GM12892 (cell line): ENCODE data around the gene EMILIN2.

Experiments used
- POLR2A ChIP-seq: IDR thresholded peaks from 2 replicates; pipeline ENCODE4 v1.6.1; 2011; ENCODE audit warnings: low read depth, low read length, control low read depth
- POLR2AphosphoS5 ChIP-seq: IDR thresholded peaks from 2 replicates; pipeline ENCODE4 v1.6.1; 2011; ENCODE audit warnings: low read depth, low read length, control low read depth
- TAF1 ChIP-seq: IDR thresholded peaks from 2 replicates; pipeline ENCODE4 v1.6.1; 2011; ENCODE audit warnings: low read depth, mild to moderate bottlenecking, control low read depth, low read length, borderline replicate concordance

GRCh38 chr18:2856547-2857170 lies 9.9 kb downstream of the EMILIN2 start:
- no peak for TF ChIP-seq POLR2A
- no peak for TF ChIP-seq TAF1
- no peak for TF ChIP-seq POLR2AphosphoS5
